T-helper 2 cell treated with Interferon-gamma antibody and Interleukin-4, amounts not matched to agents 5 μg/mL and 100 μg/mL, for 36 hours (primary cell): Measurements from ENCODE around the gene JPH2.

ENCODE experiments used
- DNase-seq: peaks from one replicate; pipeline ENCODE4 v3.0.0; 2021; ENCODE audit warnings: low spot score
- H3K27ac Mint-ChIP-seq: one replicate; pipeline ENCODE4 v1.8.0; 2021; ENCODE audit warnings: mild to moderate bottlenecking, mixed read lengths
- H3K27me3 Mint-ChIP-seq: one replicate; pipeline ENCODE4 v1.8.0; 2021; ENCODE audit warnings: low read depth, mixed read lengths
- H3K36me3 Mint-ChIP-seq: one replicate; pipeline ENCODE4 v1.8.0; 2021; ENCODE audit warnings: low read depth, mixed read lengths
- H3K4me1 Mint-ChIP-seq: one replicate; pipeline ENCODE4 v1.8.0; 2021; ENCODE audit warnings: low read depth, mixed read lengths
- H3K4me3 Mint-ChIP-seq: one replicate; pipeline ENCODE4 v1.8.0; 2022; ENCODE audit warnings: mild to moderate bottlenecking, moderate library complexity, mixed read lengths
- H3K9me3 Mint-ChIP-seq: one replicate; pipeline ENCODE4 v1.8.0; 2021; ENCODE audit warnings: mixed read lengths

JPH2 gene

DNA sequence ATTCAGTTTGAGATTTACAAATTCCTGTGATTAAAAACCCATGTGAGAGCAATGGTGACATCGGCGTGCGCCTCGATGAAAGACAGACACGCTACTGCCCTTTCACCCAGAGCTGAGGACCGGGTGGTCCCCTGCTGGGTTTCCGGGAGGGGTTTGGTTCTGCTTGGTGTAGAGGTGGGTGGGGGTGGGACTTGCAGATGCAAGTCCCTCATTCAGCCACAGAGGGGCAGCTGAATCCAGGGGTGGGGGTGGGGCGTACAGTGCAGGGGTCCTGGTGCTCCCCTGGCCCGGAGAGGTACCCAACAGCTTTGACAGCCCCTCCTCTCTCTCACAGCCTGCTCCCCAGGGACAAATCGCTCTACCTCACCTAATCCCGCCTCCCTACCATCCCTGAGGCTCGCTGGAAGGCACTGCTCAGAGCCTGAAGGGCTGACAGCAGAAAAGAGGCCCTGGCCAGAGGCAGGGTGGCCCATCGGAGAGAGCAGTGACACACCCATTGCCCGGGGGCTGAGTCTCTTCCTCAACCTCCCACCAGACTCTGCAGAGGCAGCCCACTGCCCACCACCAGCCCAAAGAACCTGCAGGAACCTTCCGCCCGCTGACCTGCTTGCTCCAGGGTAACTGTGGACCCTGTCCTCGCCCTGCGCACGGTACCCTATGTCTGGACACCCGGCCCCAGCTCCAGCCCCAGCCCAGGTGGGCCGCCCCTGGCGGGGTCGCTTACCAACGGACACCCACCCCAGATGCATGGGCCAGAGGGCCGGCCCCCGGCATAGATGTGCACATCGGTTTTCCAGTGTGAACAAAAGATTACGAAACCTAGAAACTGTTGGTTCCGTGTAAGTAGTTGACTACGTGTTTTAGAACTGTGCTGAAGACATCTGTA is 118.4 kb downstream of the JPH2 start:
- no peak for DNase-seq
- H3K27me3 Mint-ChIP-seq, result peaks cover 4% of the 10 kb centered on the region
- H3K4me1 Mint-ChIP-seq, result peaks cover 48% of the 10 kb centered on the region
- no peaks in the 10 kb centered on the region for H3K9me3 Mint-ChIP-seq
- peak overlapping the region; percentile 92 for H3K27ac Mint-ChIP-seq
- peaks cover 3% of the 10 kb centered on the region for H3K36me3 Mint-ChIP-seq
- peak overlapping the region; percentile 82 for H3K4me3 Mint-ChIP-seq

DNA sequence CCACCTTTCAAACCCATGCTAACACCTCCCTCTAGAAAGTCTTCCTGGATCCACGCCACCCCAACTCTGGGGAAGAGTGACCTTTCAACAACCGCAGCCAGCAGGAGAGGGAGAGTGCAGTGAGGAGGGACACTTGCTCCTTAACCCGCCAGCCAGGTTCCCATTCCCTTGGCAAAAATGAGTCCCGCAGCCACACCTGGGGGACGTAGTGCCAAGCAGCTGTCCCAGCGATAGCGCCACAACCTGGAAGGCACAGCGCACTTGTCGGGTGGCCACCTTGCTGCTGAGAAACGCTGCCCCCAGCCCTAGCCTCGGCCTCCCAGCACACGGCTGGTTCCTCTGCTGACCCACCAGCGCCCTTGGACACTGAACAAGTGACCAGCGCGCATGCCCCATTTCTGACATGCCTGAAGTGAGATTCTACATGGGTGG is 119.3 kb downstream of the JPH2 start:
- peaks cover 3% of the 10 kb centered on the region for H3K36me3 Mint-ChIP-seq
- peaks cover 41% of the 10 kb centered on the region for H3K4me1 Mint-ChIP-seq
- H3K27me3 Mint-ChIP-seq, result peaks cover 12% of the 10 kb centered on the region
- H3K27ac Mint-ChIP-seq, result peak overlapping the region; percentile 46
- no peaks in the 10 kb centered on the region for H3K9me3 Mint-ChIP-seq
- H3K4me3 Mint-ChIP-seq, result no peak overlapping the region
- no peak for DNase-seq

DNA sequence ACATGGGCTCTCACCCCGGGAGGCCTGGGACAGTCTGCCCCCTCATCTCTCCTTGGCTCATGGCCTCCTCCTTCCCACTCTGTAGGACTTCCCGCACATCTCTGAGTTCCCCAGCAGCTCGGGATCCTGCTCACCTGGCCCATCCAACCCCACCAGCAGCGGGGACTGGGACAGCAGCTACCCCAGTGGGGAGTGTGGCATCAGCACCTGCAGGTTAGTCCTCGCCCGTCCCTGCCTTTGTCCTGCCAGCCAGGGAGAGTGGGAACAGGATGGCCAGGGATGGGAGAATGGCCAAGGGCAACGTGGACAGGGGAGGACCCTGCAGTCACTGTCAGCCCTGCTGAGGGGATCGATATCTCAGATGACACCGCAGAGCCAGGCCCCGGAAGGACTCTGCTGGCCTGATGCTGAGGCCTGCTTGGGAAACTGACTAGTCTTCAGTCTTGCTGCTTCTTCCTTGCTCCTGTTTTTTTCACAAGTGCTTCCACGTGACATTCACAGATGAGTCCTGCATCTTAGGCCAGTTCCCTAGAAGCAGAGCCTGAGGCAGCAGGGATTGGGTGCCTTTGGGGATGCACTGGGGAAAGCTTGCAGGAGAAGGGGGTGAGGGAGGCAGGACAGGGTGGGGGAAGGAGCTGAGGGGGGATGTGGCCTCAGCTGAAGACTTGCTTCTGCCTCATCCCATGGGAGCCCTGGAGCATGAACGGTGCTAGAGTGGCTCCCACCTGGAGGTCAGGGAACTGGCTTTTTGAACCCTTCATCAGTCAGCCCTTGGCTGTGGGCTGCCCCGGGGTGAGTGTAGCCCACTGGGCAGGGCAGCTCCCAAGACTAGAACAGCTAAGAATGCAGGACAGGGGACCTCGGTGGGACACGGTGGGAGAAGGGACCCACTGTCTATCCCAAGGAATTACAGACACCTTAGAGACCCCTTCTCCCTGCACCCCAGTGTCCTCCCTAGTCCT is 120.1 kb downstream of the JPH2 start:
- DNase-seq, result no peak
- Mint-ChIP-seq H3K4me3 (no peak overlapping the region), H3K36me3 (peaks cover 3% of the 10 kb centered on the region), H3K27ac (no peak overlapping the region), H3K9me3 (peaks cover under 1% of the 10 kb centered on the region), H3K4me1 (peaks cover 37% of the 10 kb centered on the region), H3K27me3 (peaks cover 17% of the 10 kb centered on the region)

DNA sequence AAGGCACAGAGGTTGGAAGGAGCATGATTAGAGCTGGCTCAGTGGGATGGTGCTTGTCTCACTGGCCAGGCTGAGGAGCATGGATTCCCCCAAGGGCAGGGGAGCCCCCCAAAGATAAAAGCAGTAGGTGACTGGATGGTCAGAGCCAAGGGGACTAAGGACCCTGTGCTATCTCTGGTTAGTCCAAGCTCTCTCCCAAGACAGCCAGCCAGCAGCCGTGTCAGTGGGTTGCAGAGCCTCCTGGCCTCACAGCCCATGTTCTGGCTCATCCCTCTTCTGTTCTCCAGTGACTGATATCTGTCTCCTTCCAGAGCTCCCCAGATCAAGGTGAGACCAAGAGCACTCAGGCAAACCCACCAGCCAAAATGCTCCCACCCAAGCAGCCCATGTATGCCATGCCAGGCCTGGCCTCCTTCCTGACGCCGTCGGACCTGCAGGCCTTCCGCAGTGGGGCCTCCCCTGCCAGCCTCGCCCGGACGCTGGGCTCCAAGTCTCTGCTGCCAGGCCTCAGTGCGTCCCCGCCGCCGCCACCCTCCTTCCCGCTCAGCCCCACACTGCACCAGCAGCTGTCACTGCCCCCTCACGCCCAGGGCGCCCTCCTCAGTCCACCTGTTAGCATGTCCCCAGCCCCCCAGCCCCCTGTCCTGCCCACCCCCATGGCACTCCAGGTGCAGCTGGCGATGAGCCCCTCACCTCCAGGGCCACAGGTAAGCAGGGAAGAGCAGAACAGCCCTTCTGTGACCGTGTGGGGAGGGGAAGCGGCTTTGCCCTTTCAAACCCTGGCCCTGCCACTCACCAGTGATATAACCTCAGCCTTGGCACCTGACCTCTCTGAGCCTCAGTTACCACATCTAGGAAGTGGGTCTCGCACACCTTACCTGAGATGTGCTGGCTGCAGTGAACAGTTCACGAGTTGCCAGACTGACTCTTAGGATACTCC is 121.3 kb downstream of the JPH2 start:
- Mint-ChIP-seq H3K27ac (no peak overlapping the region), H3K36me3 (peaks cover 7% of the 10 kb centered on the region), H3K9me3 (peaks cover 12% of the 10 kb centered on the region), H3K4me3 (no peak overlapping the region), H3K4me1 (peaks cover 33% of the 10 kb centered on the region), H3K27me3 (peaks cover 28% of the 10 kb centered on the region)
- no peak for DNase-seq

DNA sequence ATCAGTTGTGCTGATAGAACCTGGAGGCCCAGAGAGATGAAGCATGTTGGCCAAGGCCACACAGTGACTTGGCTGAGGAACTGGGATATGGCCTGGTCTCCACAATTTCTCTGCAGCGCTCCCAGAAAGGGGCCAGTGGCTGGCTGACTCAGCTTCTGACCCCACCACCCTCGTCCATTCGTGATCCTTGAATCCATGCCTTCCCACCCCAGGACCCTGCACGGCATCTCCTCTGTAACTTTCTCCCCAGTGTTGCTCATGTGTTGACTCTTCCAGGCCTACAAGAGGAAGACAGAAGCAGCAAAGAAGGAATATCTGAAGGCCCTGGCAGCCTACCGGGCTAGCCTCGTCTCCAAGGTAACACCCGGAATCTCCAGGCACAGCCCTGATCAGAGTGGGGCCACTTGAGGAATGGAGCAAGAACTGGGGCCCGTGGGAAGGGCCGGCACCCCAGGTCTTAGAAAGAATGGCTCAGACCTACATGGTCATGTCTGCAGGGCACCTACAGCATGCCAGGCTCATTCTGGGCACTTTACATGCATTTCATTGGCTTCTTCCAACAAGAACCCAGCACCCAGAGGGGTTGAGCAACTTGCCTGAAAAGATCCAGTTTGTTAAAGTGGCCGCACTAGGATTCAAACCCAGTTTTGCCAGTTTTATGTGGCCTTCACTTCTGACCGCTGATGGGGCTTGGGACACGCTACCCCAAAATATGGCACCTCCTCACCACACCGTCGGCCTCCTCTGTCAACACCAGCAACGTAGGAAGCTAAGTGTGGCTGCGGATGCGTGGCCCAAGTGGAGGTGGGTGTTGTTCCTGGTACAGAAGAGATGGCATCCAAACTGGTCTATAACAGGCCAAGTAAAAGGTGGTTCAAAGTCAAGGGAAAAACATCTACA is 122.2 kb downstream of the JPH2 start:
- Mint-ChIP-seq H3K4me3 (no peak overlapping the region), H3K4me1 (peaks cover 26% of the 10 kb centered on the region), H3K36me3 (peaks cover 8% of the 10 kb centered on the region), H3K27ac (no peak overlapping the region), H3K9me3 (peaks cover 12% of the 10 kb centered on the region), H3K27me3 (peaks cover 35% of the 10 kb centered on the region)
- no peak for DNase-seq
